H9 (cell line): Measurements from ENCODE around the gene TTLL9. TPM values are rescaled to one million over a fixed set of nuclear protein-coding genes. Genes with fewer than 3 reads are reported as not detected.

Experiments used
- DNase-seq: peaks from one replicate; pipeline ENCODE4 v3.0.0-alpha.2; 2017
- H2AFZ ChIP-seq: one replicate; pipeline ENCODE4 v1.6.1; 2013; ENCODE audit warnings: mild to moderate bottlenecking, low read length, control low read depth, moderate library complexity
- H2AK5ac ChIP-seq: 2 replicates; pipeline ENCODE4 v1.6.1; 2013; ENCODE audit warnings: low read length, control low read depth, mixed read lengths; ENCODE audit not compliant: insufficient read length
- H2BK120ac ChIP-seq: one replicate; pipeline ENCODE4 v1.6.1; 2013; ENCODE audit warnings: low read depth, mild to moderate bottlenecking, low read length, control low read depth, inconsistent platforms; ENCODE audit not compliant: poor library complexity, severe bottlenecking
- H2BK12ac ChIP-seq: 2 replicates; pipeline ENCODE4 v1.6.1; 2013; ENCODE audit warnings: low read length, control low read depth, mixed read lengths, low read depth; ENCODE audit not compliant: insufficient read length
- H2BK15ac ChIP-seq: 2 replicates; pipeline ENCODE4 v1.6.1; 2013; ENCODE audit warnings: low read depth, low read length, control low read depth
- H2BK20ac ChIP-seq: one replicate; pipeline ENCODE4 v1.6.1; 2013; ENCODE audit warnings: low read depth, mild to moderate bottlenecking, low read length, control low read depth, inconsistent platforms; ENCODE audit not compliant: poor library complexity, severe bottlenecking
- H2BK5ac ChIP-seq: 2 replicates; pipeline ENCODE4 v1.6.1; 2013; ENCODE audit warnings: low read length, control low read depth, mixed read lengths; ENCODE audit not compliant: insufficient read length
- H3K14ac ChIP-seq: 2 replicates; pipeline ENCODE4 v1.6.1; 2013; ENCODE audit warnings: low read length, control low read depth; ENCODE audit not compliant: insufficient read depth
- H3K18ac ChIP-seq: 2 replicates; pipeline ENCODE4 v1.6.1; 2013; ENCODE audit warnings: low read depth, mild to moderate bottlenecking, mixed read lengths, low read length, control low read depth; ENCODE audit not compliant: insufficient read length
- H3K23ac ChIP-seq: 2 replicates; pipeline ENCODE4 v1.6.1; 2013; ENCODE audit warnings: low read length, control low read depth, mixed read lengths, low read depth; ENCODE audit not compliant: insufficient read length
- H3K23me2 ChIP-seq: 2 replicates; pipeline ENCODE4 v1.6.1; 2013; ENCODE audit warnings: low read depth, mild to moderate bottlenecking, mixed read lengths, low read length, control low read depth; ENCODE audit not compliant: insufficient read length, poor library complexity, severe bottlenecking
- H3K27ac ChIP-seq: 2 replicates; pipeline ENCODE4 v1.5.1; 2013; ENCODE audit warnings: low read length, control low read depth, mixed read lengths, low read depth; ENCODE audit not compliant: insufficient read length
- H3K27me3 ChIP-seq: 2 replicates; pipeline ENCODE4 v1.6.1; 2013; ENCODE audit warnings: low read length, control low read depth, inconsistent platforms; ENCODE audit not compliant: insufficient read depth
- H3K4ac ChIP-seq: 2 replicates; pipeline ENCODE4 v1.6.1; 2013; ENCODE audit warnings: low read depth, mild to moderate bottlenecking, control low read depth, inconsistent platforms, low read length, moderate library complexity
- H3K4me1 ChIP-seq: 2 replicates; pipeline ENCODE4 v1.6.1; 2013; ENCODE audit warnings: low read length, control low read depth, inconsistent platforms; ENCODE audit not compliant: insufficient read depth
- H3K4me2 ChIP-seq: 2 replicates; pipeline ENCODE4 v1.6.1; 2013; ENCODE audit warnings: low read length, control low read depth, mixed read lengths; ENCODE audit not compliant: insufficient read length, insufficient read depth
- H3K56ac ChIP-seq: 2 replicates; pipeline ENCODE4 v1.6.1; 2013; ENCODE audit warnings: low read depth, mild to moderate bottlenecking, mixed read lengths, low read length, control low read depth; ENCODE audit not compliant: insufficient read length
- H3K79me1 ChIP-seq: 2 replicates; pipeline ENCODE4 v1.6.1; 2013; ENCODE audit warnings: low read depth, mild to moderate bottlenecking, moderate library complexity, low read length, control low read depth, inconsistent platforms; ENCODE audit not compliant: insufficient read depth, poor library complexity, severe bottlenecking
- H3K79me2 ChIP-seq: 2 replicates; pipeline ENCODE4 v1.6.1; 2013; ENCODE audit warnings: low read length, control low read depth, inconsistent platforms; ENCODE audit not compliant: insufficient read depth
- H3K9ac ChIP-seq: 2 replicates; pipeline ENCODE4 v1.6.1; 2013; ENCODE audit warnings: low read length, control low read depth, mixed read lengths; ENCODE audit not compliant: insufficient read length; ENCODE audit errors: extremely low read depth
- H3K9me3 ChIP-seq: one replicate; pipeline ENCODE4 v1.6.1; 2013; ENCODE audit warnings: low read depth, low read length, inconsistent platforms; ENCODE audit not compliant: control insufficient read depth
- H3T11ph ChIP-seq: one replicate; pipeline ENCODE4 v1.6.1; 2013; ENCODE audit warnings: mild to moderate bottlenecking, low read length, control low read depth, inconsistent platforms
- H4K20me1 ChIP-seq: one replicate; pipeline ENCODE4 v1.6.1; 2013; ENCODE audit not compliant: control insufficient read depth, insufficient read length, insufficient read depth
- H4K5ac ChIP-seq: 2 replicates; pipeline ENCODE4 v1.6.1; 2013; ENCODE audit warnings: low read depth, mild to moderate bottlenecking, mixed read lengths, low read length, control low read depth; ENCODE audit not compliant: insufficient read length
- H4K8ac ChIP-seq: replicated peaks from 2 replicates; pipeline ENCODE4 v1.6.1; 2013; ENCODE audit warnings: low read length, control low read depth, mixed read lengths, low read depth; ENCODE audit not compliant: insufficient read length
- H4K91ac ChIP-seq: 2 replicates; pipeline ENCODE4 v1.6.1; 2013; ENCODE audit warnings: low read depth, mild to moderate bottlenecking, moderate library complexity, mixed read lengths, low read length, control low read depth; ENCODE audit not compliant: insufficient read length
- H3K27ac Mint-ChIP-seq, 3 experiments: 2 replicates in 2 of 3; 3 replicates in 1 of 3; pipeline ENCODE4 v1.8.0; 2020 to 2021; ENCODE audit warnings: mixed read lengths in 3 of 3, mild to moderate bottlenecking in 1 of 3, moderate library complexity in 1 of 3
- H3K27me3 Mint-ChIP-seq: 2 replicates; pipeline ENCODE4 v1.8.0; 2021; ENCODE audit warnings: low read depth, mild to moderate bottlenecking, moderate library complexity, mixed read lengths
- H3K36me3 Mint-ChIP-seq, 3 experiments: 2 replicates in 2 of 3; 3 replicates in 1 of 3; pipeline ENCODE4 v1.8.0; 2020 to 2021; ENCODE audit warnings: low read depth in 3 of 3, mixed read lengths in 3 of 3; ENCODE audit not compliant: insufficient read depth in 1 of 3
- H3K4me1 Mint-ChIP-seq, 2 experiments: 2 replicates each; pipeline ENCODE4 v1.8.0; 2020; ENCODE audit warnings: mixed read lengths in 2 of 2
- H3K4me3 Mint-ChIP-seq, 2 experiments: 2 replicates in 1 of 2; 3 replicates in 1 of 2; pipeline ENCODE4 v1.8.0; 2020 to 2021; ENCODE audit warnings: mild to moderate bottlenecking in 2 of 2, mixed read lengths in 2 of 2, moderate library complexity in 1 of 2
- H3K9me3 Mint-ChIP-seq, 2 experiments: 2 replicates in 1 of 2; 3 replicates in 1 of 2; pipeline ENCODE4 v1.8.0; 2020; ENCODE audit warnings: mild to moderate bottlenecking in 2 of 2, mixed read lengths in 2 of 2, moderate library complexity in 1 of 2
- WGBS: extraction: QIAGEN DNeasy Blood & Tissue Kit; methylation state at CpG from one replicate; pipeline ENCODE4 v1.1.7; 2013; ENCODE audit warnings: missing lambda C conversion rate, low lambda C conversion rate, mixed read lengths; ENCODE audit not compliant: insufficient read length; ENCODE audit errors: extremely low coverage; 5-methylcytosine and 5-hydroxymethylcytosine counted together
- total RNA-seq: library from RNA; stranded (reverse); gene quantifications from 2 replicates; pipeline ENCODE4 v1.2.1, GENCODE V29; 2021
- TF ChIP-seq, protein P1 (sequence below): fragments of 200-600 bp; sonication (generic); conservative IDR thresholded peaks from 3 replicates; pipeline ENCODE4 v1.8.0; 2021; ENCODE audit warnings: antibody characterized with exemption, mild to moderate bottlenecking

Gene TTLL9
- total RNA-seq, 1 experiment from 2014 or later = 0.20 TPM

DNA sequence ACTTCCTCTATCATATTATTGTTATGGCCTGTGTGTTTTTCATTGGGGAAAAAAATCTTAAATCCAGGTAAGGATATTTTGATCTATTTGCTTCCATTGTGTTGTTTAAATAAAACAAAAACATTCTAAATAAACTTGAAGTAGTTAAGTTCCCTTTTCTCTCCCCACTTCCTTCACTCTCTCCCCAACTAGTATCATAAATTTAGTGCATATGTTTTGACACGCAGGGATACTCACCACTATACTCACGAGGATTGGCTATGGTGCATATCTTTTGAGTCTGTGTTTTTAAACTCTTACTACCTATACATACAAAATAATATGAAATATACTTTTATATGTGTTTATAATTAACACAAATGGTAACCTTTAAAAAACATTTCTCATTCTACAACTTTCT, 5.2 kb downstream of the TTLL9 start:
- H3K9ac ChIP-seq = no peak overlapping the region
- H3K27me3 Mint-ChIP-seq = peaks cover 35% of the 10 kb centered on the region
- WGBS = no CpG with 5 or more reads among the region's 2 CpGs
- H2AFZ ChIP-seq = no peak overlapping the region
- no peaks in the 10 kb centered on the region for H3K36me3 Mint-ChIP-seq
- no peak overlapping the region for H3K27ac Mint-ChIP-seq
- H3K27ac ChIP-seq = no peak overlapping the region
- H3K18ac ChIP-seq = no peak overlapping the region
- peaks cover 8% of the 10 kb centered on the region for H3K23me2 ChIP-seq
- no peaks in the 10 kb centered on the region for H3K79me2 ChIP-seq
- no peak for DNase-seq
- H3K4me1 ChIP-seq = no peaks in the 10 kb centered on the region
- H2BK20ac ChIP-seq = no peak overlapping the region
- H4K5ac ChIP-seq = no peak overlapping the region
- H2BK5ac ChIP-seq = no peak overlapping the region
- no peak overlapping the region for H2BK120ac ChIP-seq
- no peak overlapping the region for H3K23ac ChIP-seq
- no peak overlapping the region for H4K91ac ChIP-seq
- peaks cover 5% of the 10 kb centered on the region; the same call in 1 of the 2 replicates for H3K27me3 ChIP-seq
- no peak overlapping the region for H3T11ph ChIP-seq
- H3K14ac ChIP-seq = no peak overlapping the region
- H2BK12ac ChIP-seq = no peak overlapping the region
- no peak overlapping the region for H4K8ac ChIP-seq
- no peak overlapping the region for H3K4me2 ChIP-seq
- H3K4ac ChIP-seq = no peak overlapping the region
- H3K9me3 Mint-ChIP-seq = no peaks in the 10 kb centered on the region
- no peak overlapping the region for H2BK15ac ChIP-seq
- no peaks in the 10 kb centered on the region for H4K20me1 ChIP-seq
- H3K4me3 Mint-ChIP-seq = no peak overlapping the region
- H3K56ac ChIP-seq = no peak overlapping the region
- TF ChIP-seq, protein P1, sequence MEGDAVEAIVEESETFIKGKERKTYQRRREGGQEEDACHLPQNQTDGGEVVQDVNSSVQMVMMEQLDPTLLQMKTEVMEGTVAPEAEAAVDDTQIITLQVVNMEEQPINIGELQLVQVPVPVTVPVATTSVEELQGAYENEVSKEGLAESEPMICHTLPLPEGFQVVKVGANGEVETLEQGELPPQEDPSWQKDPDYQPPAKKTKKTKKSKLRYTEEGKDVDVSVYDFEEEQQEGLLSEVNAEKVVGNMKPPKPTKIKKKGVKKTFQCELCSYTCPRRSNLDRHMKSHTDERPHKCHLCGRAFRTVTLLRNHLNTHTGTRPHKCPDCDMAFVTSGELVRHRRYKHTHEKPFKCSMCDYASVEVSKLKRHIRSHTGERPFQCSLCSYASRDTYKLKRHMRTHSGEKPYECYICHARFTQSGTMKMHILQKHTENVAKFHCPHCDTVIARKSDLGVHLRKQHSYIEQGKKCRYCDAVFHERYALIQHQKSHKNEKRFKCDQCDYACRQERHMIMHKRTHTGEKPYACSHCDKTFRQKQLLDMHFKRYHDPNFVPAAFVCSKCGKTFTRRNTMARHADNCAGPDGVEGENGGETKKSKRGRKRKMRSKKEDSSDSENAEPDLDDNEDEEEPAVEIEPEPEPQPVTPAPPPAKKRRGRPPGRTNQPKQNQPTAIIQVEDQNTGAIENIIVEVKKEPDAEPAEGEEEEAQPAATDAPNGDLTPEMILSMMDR = no peak
- peaks cover 6 to 11% of the 10 kb centered on the region in 2 experiments for H3K4me1 Mint-ChIP-seq
- no peaks in the 10 kb centered on the region for H3K79me1 ChIP-seq
- no peaks in the 10 kb centered on the region for H3K9me3 ChIP-seq
- H2AK5ac ChIP-seq = no peak overlapping the region
